Stimulated activated CD4-positive, alpha-beta T cell treated with anti-CD3 and anti-CD28 coated beads, Interleukin-15, amount 100 ng/mL, for 1 hour (primary cell): ENCODE measurements around the gene FOXP1.
A peak's percentile ranks its signal among the peaks of the same experiment; 100 is the strongest.

Experiments used
- DNase-seq, 2 donors: peaks; one replicate each; pipeline ENCODE4 v3.0.0-alpha.2; 2020; ENCODE audit warnings: low read depth in 1 of 2, low spot score in 1 of 2

FOXP1 gene

DNA sequence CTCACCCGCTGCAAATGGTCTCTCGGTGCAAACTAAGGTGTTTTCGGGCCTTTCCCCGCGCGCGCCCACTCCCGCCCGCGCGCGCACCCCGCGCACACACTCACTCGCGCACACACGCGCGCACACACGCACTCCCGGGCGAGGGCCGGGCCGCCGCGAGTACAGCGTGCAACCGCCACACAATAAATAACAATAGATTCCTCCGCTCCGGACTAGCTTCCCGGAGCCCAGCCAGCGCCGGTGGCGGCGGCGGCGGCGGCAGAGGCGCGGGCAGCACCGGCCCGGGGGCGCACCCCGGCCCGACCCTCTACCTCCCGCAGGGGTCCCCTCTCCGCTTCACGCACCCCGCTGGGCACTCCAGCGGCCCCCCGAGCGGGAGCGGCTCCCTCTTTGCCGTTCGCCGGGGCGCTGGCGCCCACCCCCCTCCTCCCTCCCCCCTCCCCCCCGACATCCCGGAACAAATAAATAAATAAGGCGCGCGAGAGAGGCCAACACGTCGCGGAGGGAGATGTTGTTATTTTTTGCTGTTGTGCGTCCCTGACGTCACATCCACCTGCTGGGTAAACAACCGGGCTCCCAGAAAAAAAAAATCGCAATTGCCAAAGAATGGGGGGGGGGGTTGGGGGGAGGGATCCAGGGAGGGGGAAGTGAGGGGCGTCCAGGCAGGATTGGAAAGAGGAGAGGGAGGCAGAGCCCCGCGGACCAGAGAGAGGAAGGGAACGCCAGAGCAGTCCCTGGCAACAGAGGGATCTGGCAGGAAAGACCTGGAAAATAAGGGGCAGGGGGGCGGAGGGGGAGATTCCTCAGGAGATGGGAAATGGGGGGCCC lies at the start of gene FOXP1:
Gene FOXP1, minus strand, starts transcription at position 163 of the 828 bp plus-strand sequence. CDS start 385,347 bp downstream, outside the sequence.
- DNase-seq, result peak; percentile 27 to 61

DNA sequence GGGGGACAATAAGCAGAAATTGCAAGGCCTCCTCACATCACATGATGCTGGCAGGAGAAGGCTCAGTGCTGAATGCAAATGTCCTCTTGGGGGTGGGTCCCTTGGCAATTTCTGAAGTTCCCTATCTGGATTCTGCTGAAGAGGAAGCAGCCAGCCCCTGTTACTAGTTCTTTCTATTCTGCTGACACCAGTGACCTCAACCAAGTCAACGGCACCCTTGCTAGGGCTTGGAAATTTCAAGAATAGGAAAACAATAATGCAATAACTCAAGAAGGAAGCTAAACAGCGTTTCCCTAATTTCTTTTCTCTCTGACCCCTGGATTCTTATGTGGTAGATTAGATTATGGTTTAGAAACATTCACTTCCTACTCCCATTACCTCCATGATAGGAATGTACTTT lies 46.2 kb upstream of the FOXP1 start:
- DNase-seq, result no peak

DNA sequence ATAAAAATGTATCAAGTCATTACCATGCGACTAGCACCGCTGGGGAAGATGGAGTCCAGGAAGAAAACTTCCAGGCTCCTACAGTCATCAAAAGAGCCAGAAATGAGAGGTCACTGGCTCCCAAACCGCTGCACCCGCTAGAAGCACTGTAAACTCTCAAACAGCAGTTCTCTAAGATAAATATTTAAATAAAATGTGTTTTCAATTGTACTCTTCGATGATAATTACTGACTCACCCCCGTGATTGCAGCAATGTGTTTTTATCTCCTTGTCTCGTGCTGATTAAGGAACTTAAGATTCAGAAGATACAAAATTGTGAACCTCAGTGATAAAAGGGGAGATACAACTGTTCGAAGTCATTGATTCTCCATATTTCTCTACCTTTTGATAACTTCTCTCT lies 45.8 kb upstream of the FOXP1 start:
- DNase-seq, result no peak

DNA sequence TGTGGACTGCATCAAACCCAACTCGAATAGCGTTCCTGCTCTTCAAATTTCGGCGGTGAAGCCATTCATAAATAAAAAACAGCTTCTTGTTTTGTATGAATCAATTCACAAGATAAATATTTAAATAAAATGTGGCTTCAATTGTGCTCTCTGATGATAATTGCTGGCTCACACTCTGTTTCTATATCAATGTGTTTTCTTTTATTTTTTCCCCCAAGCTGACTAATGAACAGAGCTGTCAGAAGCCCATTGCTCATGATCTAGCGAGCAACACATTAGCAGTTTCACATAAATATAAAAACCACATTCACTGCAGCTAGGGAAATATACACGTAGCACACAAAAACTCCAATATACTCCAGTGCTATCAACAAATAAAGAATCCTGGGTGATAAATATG lies 45.0 kb upstream of the FOXP1 start:
- DNase-seq, result no peak

DNA sequence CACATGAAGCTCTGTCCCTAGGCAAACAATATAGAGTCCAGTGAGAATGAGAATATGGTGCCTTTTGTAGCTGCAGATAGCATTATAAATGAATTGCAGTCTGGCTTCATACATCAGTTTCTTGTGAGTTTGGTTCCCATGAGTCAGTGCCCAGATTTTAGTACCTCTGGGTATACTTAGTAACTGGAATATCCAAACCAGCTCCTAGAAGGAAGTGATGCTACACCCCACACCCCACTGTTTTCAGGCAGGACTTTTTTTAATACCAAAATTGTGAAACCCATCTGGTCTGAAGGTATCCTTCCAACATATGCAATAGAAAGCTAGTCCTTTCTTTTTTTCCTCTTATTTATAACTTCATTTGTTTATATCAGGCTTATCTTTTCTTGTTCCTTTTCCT lies 42.1 kb upstream of the FOXP1 start:
- DNase-seq, result no peak

DNA sequence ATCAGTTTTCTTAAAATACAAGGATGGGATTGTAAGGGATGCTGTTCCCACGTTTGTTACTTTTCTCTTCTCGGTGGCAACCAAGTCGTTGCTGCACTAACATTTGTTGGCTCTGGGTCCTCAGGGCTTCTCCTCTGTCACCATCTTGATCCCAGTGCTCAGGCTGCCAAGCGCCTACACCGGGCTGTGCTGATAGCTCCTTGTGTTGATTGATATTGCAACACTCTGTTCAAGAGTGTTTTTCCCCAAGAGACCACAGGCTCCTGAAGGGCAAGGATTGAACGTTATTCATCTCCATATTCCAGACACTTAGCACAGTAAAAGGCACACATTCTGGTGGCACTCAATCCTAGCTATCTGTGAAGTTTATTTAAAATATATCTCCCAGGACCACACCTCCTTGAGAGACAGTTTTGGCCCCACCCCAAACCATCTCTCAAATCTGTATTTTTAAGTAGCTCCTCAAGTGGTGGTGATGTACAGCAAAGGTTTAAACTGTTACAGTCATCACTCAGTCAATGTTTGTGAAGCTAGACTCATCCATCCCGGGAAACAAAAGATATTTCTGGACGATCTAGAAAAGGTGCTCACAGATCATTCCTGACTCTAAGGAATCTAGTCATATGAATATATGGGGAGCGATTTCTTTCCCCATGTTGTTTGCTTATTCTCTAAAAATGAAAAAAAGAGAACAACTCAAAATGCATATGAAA lies 38.5 kb upstream of the FOXP1 start:
- DNase-seq, result no peak

DNA sequence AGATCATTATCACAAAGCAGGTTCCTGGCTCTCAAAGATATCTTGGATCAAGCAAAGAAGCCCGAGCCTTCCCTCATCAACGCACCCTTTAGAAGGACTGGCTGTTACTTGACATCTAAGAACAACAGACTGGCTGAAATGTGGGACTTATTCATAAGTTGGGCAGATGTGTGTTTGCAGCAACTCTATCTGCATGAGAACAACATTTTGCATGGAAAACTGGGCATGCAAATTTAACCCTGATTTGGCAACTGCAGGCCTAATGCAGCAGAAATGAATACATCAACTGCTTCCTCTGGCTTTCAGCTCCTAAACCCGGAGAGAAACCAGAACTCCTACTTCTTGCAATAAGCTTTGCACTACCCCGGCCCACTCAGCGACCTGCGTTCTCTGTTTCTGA lies 35.0 kb upstream of the FOXP1 start:
- DNase-seq, result no peak

DNA sequence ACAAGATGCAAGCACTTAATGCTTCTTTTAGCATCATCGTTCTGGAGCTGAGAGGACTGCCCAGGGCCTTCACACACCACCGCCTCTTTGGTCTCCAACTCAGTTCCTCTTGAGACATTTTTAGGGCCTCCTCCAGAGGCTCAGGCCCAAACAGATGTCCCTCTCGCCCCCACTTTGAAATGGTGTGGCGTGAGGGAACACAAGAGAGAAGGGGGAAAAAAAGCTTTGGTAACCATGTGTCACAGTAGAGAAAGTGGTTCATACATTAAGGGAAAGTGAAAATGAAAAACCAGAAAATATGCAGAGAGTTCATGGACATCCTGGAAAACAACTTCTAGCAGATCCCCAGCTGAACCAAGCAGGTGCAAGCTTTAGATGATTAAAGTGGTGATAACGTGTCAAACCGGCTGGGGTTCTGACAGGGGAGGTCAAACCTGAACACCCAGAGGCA lies 33.1 kb upstream of the FOXP1 start:
- no peak for DNase-seq

DNA sequence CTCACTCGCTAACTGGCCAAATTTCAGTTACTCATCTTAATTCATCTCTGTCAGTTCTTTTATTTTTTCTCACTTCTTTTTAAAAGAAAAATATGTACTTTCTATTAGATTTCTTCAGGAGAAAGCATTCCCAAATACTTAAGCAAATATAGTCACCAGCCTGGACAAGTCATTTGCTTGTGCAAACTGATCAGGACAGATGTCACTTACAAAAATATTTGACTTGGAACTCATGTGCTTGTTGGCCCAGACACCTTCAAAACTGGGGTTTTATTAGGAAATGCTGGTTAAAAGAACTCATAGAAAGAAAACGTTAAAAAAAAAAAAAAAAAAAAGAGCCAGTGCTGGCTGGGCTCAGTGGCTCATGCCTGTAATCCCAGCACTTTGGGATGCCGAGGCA lies 31.3 kb upstream of the FOXP1 start:
- no peak for DNase-seq

DNA sequence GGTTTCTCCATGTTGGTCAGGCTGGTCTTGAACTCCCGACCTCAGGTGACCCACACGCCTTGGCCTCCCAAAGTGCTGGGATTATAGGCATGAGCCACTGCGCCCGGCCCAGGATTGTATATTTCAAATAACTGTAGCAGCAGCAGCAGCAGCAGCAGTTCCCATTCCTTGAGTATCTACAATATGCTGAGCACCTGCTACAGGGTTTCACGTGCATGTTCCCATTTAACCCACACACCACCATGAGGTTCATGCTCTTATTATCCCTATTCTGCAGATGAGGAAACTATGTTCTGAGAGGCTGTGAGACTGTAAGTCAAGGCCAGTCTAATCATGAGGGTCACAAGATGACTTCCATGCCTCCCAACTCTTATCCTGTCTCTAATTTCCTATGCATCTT lies 30.9 kb upstream of the FOXP1 start:
- DNase-seq, result no peak

DNA sequence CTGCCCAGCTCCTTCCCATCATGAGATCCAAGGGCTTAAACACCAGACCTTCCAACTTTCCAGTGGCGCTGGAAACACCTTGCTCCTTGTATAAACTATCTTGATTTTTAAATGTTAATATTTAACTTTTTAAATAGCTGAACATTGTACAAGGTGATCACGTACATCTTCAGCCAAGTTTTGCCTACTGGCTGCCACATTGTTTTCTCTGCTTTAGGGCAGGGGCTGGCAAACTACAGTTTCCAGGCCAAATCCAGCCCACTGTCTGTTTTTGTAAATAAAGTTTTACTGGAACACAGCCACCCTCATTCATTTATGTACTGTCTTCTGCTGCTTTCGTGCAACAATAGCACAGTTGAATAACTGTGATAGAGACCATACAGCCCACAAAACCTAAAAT lies 27.6 kb upstream of the FOXP1 start:
- no peak for DNase-seq

DNA sequence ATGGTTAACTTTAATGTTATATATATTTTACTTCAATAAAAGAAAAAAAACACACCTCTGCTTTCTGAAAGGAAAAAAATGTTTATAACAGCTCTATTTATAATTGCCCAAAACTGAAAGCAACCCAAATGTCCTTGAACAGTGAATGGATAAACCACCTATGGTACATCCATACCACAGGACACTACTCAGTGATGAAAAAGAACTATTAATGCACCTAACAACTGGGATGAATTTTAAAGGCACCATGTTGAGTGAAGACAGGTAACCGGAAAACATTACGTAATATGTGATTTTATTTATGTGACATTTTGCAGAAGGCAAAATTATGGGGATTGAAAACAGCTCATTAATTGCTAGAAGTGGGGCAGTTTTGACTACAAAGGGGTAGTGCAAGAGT lies 23.8 kb upstream of the FOXP1 start:
- no peak for DNase-seq

DNA sequence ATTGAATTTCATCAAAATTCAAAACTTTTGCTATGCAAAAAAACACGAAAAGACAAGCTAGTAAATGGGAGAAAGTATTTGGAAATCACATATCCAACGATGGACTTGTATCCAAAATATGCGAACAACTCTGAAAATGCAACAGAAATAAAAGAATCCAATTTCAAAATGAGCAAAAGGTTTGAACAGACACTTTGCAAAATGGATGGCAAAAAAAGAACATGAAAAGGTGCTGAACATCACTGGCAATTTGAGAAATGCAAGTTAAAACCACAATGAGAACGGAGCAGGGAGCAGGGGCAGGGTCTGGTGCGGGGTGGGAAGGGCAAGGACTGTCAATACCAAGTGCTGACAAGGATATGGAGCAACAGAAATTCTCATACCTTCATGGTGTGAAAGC lies 23.1 kb upstream of the FOXP1 start:
- no peak for DNase-seq

DNA sequence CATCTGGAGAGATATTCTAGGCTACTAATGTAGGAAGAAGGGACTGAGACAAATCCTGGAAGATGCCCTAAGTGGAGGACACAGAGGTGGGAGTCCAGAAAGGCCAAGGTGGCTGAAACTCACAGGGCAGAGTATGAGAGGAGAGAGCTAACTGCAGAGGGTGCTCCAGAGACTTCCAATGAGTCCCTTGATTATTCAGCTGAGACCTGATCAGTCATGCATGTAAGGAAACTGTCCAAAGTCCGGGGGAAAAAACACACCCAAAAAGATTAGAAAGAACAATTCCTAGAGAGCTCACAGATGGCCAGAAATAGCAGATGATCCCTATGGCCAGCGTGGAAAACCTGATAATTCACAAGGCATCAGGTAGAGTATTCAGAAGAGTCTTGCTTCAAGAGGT lies 18.7 kb upstream of the FOXP1 start:
- no peak for DNase-seq

DNA sequence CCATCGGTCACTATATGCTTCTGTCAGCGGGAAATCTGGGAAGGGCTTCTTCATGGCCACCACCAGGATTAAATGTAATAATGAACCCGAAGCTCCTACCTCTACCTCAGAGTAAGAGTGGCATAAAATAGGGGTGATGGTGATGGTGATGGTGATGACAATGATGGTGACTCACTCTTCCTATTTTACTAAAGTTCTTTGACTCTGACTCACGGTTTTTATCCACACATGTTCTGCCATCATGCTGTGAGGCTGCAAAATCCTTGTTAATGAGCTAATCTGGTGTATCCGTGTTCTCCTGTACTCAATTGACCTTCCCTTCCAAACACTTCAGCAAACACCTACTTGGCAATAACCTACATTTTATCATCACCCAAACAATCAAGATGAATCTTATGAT lies 18.3 kb upstream of the FOXP1 start:
- no peak for DNase-seq

DNA sequence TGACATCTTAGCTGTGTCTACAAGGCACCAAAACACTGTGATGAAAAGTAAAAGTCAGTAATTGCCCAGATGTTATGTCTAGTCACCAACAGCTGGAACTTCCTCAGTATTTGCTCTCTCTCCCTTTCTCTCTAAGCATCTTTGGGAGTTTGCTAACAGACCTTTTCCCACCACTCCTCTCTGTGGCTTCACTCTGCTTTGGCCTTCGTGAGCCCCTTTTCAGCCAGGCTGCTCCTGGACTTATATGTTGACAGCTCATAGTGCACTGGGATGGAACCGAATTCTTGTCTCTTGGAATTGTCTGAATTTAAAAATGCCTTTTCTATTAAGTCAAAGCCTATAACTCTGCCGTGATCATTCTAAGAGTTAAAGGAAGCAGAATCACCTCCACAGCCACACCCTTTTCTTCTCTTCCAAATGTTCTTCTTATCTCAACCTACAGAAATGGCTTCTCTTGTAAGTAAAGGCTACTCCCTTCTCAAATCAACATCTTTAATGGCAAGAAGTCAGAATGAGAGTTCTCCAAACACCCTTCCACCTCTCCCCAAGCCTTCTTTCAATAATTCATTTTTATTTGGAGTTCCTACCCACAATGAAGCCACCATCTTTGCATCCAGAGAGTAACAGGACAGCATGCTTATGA lies 17.2 kb upstream of the FOXP1 start:
- no peak for DNase-seq

DNA sequence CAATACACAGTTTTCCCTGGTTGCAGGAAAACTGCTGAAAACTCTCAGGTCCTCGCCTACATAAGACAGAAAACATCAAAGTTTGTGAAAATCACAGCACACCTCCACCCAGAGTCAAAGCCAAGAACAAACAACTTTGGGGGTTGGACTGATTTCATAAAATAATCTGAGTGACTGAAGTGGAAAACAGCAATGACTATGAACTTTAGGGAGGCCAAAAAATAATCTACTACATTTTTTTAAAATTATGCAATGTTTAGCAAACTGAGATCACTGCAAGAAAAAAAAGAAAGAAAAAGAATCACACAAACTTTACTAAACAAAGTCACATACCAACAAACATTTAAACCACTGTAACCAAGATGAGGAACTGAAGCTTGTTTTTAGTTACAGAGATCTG lies 15.9 kb upstream of the FOXP1 start:
- no peak for DNase-seq

DNA sequence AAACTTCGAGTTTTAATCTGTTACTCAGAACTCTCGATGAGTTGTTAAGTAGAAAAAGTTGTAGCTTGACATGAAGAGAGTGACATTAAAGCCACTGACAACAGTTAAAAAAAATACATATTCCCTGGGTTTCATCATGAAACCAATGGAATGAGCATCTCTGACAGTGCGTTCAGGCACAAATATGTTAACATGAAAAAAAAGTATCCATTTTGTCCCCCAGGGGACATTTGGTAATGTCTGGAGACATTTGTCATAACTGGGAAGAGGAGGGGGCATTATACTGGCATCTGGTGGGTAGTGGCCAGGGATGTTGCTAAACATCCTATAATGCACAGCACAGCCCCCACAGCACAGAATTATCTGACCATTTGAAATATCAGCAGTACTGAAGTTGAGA lies 14.8 kb upstream of the FOXP1 start:
- no peak for DNase-seq

DNA sequence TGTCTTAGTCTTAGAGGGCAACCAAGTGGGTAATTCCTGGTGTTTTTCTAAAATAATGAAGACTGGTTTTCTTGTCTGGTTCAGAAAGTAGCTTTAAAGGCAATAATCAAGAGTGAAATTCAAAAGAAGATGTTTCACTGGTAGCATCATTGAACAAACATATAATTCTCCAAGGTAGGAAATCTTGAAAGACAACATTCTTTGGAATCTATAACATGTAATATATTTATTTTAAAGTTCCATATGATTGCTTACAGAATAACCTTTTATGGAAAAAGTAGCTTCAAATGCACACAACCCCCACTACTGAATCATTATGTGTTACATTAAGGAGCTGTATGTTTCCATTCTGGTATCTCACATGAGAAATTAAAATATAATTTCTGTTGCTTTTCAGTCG lies 13.8 kb upstream of the FOXP1 start:
- no peak for DNase-seq

DNA sequence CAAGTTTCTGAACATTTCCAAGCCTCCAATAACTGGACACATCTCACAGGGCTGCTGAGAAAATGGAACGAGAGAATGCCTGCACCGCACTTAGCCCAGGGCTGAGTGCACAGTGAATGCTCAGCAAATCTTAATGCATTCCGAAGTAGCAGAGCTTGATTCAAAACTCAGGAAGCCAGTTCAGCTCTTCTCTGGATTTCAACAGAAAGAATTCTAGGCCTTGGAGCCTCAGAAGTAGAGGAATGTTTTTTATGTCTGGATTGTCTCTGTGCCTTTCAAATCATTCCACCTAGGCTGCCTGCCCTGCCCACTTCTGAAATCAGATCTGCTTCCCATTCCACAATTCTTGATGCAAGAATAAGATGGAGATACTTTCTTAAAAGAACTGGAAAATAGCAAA lies 9.6 kb upstream of the FOXP1 start:
- DNase-seq, result no peak

DNA sequence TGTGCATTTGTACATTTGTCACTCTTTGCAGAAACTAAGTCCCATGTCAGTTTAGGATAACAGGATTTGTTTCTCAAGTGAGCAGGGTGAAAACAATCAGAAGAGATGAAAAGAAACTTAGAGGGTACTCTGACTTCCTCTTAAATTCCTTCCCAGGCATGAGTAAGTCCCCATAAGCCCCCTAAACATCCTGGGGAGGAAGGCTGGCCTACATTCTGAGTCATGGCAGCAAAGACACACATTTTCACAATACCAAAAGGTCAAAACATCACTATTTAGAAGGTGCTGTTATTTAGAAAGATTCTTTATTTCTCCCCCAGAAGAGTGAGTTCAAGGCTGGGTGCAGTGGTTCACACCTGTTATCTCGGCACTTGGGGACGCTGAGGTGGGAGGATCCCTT lies 7.6 kb upstream of the FOXP1 start:
- no peak for DNase-seq

DNA sequence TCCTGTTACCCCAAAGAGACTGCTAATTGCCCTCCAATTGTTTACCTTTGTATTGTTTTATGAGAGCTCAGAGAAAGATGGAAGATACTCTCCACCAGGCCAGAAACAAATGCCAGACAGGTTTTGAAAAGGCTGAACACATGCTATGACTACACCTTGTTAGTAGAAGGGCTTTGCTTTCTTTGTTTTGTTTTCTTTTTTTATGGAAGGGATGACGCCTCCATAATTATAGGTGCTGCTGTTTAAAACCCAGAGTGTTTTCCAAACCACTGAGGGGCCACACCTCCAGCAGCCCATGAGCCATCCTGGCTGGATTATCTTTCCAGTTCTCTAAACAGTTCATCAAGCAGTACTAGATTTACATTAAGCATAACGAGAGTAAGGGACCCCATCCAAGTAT lies 5.6 kb upstream of the FOXP1 start:
- DNase-seq, result no peak
